Measurements from ENCODE around the gene PLET1.
A peak's percentile ranks its signal among the peaks of the same experiment; 100 is the strongest.

The PLET1 gene

DNA sequence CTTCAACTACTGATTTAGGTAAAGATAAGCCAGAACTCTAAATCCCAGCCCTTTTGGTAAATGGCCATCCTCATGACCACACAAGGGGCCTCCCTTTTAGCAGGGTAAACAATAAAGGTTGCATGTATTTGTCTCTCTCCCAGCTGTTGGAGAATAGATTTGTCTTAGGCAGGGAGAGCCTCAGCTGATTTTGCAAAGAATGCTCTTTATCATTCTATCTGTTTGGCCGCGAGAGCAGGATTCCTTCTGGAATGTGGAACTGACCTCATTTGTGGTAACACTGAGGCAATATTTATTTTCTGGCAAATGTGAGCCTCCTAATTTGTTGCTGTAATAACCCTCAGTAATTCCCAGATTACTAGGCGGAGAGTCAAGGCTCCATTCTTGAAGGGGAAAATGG lies 19.2 kb downstream of the PLET1 start:
- DNase-seq (ENCODE audit: low read depth in 3 of 3), result no peak

DNA sequence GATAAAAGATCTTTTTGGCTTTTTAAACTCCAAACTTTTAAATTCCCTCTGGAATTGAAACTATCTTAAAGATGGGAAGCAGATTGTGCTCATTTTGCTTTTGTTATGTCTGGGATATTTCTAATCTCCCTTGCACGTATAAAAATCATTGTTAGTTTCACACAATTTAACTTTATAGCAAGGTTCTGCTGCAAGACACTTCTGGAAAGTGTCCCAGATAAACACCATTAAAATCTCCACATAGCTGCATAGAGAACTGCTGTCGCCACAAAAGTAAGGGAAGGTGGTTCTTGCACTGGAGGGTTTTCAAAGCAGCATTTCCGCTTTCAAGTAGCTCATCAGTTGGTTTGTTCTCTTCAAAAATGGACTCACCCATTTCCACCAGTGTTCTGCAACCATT lies 22.6 kb downstream of the PLET1 start:
- DNase-seq (ENCODE audit: low read depth in 3 of 3), result no peak

GRCh38 chr11:112237451-112237850 lies 23.2 kb downstream of the PLET1 start:
- DNase-seq (ENCODE audit: low read depth in 3 of 3), result no peak

DNA sequence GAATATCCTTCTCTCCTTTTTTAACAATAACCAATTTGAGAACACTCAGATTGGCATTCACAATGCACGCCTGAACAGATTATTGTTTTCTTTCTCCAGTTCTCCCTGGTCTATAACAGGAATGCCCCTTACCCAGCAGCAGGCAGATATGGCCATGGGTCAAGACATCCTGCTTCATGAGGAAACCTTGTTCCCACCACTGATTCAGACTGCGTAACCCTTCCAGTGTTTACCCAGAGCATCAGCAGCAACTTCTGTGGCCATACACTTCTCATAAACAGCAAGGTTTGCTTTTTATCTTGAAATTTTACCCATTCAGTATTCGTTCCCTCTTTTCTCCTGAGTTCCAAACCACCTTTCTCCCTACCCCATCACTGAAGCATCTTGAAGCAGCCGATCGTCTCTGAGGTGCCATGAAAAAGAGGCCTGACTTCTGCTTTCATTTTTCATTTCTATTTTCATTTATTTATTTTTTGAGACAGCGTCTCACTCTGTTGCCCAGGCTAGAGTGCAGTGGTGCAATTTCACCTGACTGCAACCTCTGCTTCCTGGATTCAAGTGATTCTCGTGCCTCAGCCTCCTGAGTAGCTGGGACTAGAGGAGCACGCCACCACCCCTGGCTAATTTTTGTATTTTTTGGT lies 24.8 kb downstream of the PLET1 start:
- DNase-seq (ENCODE audit: low read depth in 3 of 3), result no peak

GRCh38 chr11:112231952-112232351 lies 28.7 kb downstream of the PLET1 start:
- no peak for DNase-seq (ENCODE audit: low read depth in 3 of 3)

- DNase-seq (ENCODE audit: low read depth in 3 of 3), result no peak
Measured at GRCh38 chr11:112229746-112230433, 30.8 kb downstream of the PLET1 start.

- no peak for DNase-seq (ENCODE audit: low read depth in 3 of 3)
Measured at GRCh38 chr11:112229159-112229558, 31.5 kb downstream of the PLET1 start.

GRCh38 chr11:112228706-112229105 lies 32.0 kb downstream of the PLET1 start:
- no peak for DNase-seq (ENCODE audit: low read depth in 3 of 3)

GRCh38 chr11:112227471-112227870 lies 33.2 kb downstream of the PLET1 start:
- no peak for DNase-seq (ENCODE audit: low read depth in 3 of 3)

DNA sequence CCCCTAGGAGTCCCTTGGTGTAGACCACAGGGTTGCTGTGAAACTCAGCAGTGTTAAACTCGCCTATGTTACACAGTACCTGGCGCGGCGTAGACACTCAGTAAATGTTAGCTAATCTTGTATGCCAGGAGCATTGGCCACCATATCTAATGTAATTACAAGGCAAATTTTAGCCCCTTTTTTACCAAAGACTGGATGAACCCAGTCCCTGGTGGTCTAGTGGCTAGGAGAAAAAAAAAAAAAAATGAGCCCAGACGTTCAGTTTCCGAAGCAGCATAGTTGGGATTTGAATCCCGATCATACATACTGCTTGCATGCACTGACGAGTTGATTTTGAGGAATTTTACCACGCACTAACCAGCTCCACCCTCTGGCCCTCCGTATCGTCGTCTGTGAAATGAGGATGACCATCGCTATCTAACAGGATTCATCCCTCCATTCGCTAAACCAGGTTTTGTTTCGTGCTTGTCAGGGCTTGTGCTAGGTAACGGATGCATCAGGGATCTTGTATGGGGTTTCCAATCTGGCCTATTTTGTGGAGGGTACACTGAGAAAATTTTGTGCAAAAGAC lies 33.7 kb downstream of the PLET1 start:
- no peak for DNase-seq (ENCODE audit: low read depth in 3 of 3)

- peak; percentile 62 to 71 (median 71) for DNase-seq (ENCODE audit: low read depth in 3 of 3)
Measured at GRCh38 chr11:112226062-112226830, 34.4 kb downstream of the PLET1 start, which contains the start of gene PTS. TSS of gene PTS (plus strand) at chr11:112226428. CDS start at chr11:112226444, 16 bp downstream.

DNA sequence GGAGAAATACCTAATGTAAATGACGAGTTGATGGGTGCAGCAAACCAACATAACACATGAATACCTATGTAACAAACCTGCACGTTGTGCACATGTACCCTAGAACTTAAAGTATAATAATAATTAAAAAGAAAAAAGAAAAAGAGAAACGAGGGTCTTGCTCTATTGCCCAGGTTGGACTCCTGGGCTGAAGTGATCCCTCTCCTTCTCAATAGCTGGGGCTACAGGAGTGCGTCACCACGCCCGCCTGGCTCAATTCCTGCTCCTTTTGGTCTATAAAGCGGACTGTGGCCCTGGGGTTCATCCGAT lies 35.0 kb downstream of the PLET1 start:
- no peak for DNase-seq (ENCODE audit: low read depth in 3 of 3)

- DNase-seq (ENCODE audit: low read depth in 3 of 3), result no peak
Measured at GRCh38 chr11:112223754-112224532, 36.7 kb downstream of the PLET1 start.

DNA sequence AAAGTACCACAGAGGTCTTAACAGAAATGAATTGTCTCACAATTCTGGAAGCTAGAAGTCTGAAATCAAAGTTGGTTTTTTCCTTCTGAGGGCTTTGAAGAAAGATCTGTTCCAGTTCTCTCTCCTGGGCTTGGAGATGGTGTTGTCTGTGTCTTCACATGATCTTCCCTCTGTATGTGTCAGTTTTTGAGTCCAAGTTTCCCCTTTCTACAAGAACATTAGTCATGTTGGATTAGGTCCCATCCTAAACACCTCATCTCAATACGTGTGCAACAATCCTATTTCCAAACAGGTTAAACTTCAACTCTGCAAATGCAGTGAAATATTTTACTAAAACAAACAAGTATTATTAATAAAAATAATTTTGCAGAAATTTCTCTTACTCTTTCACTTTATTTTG lies 37.5 kb downstream of the PLET1 start:
- no peak for DNase-seq (ENCODE audit: low read depth in 3 of 3)

DNA sequence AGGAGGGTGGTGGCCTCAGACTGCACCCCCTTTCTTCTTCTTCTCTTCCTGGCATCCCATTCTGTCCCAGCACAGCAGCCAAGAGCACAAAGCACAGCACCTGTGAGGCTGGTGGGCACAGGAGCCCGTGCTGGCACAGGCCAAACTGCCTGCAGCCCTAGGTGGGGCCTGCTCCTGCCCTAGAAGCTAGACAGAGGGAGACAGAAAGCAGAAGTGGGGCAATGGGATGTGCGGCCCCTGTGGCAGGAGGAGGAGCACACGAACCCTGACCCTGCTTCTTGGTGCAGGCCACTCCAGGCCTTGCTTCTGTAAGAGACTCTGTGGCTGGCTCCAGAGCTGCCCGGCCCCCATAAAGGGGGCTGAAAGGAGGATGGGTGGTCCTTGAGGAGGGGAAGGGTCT lies 38.4 kb downstream of the PLET1 start:
- DNase-seq (ENCODE audit: low read depth in 3 of 3), result no peak

DNA sequence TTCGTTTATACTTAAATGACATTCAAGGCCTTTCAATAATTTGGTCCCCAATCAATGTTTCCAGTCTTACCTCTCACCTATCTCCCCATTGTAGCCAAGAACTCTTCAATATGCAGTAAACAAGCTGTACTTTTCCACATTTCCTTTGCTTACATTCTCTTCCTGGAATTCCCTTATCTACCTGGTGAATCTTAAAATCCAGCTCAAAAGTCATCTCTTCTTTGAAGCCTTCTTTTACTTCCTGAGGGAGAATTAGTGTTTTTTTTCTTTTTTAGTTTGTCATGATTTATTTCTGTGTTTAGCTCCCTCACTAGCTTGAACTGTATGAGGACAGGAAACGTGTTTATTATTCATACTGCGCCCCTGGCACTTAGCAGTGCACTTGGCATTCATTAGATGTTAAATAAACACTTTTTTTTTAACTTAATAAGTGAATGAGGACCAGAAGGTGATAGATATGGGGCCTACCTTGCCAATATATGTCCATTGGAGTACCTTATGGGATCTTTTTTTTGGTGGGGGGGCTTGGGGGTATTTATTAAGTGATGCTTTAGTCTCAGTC lies 39.3 kb downstream of the PLET1 start:
- no peak for DNase-seq (ENCODE audit: low read depth in 3 of 3)

GRCh38 chr11:112219476-112220232 lies 41.0 kb downstream of the PLET1 start:
- peak in 1 of 3 donors; percentile 36 for DNase-seq (ENCODE audit: low read depth in 3 of 3)

- DNase-seq (ENCODE audit: low read depth in 3 of 3), result no peak
Measured at GRCh38 chr11:112216561-112217105, 44.0 kb downstream of the PLET1 start.

GRCh38 chr11:112215621-112216020 lies 45.0 kb downstream of the PLET1 start:
- no peak for DNase-seq (ENCODE audit: low read depth in 3 of 3)

- DNase-seq (ENCODE audit: low read depth in 3 of 3), result no peak
Measured at GRCh38 chr11:112213753-112214152, 46.9 kb downstream of the PLET1 start.

All from stimulated activated CD4-positive, alpha-beta T cell treated with anti-CD3 and anti-CD28 coated beads, TNF-alpha, amount 100 ng/mL, for 48 hours (primary cell).